Measurements from ENCODE around the gene OCA2.

DNA sequence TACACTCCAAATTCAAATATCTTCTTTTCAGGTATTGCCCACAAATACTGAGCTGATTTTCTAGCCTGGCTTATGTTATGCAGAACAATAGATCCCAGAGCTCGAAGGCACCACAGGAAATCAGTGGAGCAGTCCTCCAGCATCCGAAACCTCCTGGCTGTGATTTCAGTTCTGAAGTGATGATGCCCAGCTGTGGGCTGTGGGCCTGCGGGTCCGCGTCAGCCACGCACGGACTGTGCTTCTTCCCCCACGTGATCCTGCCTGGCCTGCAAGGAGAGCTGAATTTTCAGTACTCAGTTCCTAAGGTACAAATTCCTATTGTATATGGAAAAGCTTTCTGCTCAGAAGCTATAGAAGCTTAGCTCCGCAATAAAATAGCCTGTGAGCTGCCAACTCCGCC is 96.2 kb downstream of the OCA2 start:
- no peak for TF ChIP-seq POLR2AphosphoS5 (IDR thresholded peaks at IDR 0.05; ENCODE audit: low read depth, low read length)
- TF ChIP-seq, protein P1, sequence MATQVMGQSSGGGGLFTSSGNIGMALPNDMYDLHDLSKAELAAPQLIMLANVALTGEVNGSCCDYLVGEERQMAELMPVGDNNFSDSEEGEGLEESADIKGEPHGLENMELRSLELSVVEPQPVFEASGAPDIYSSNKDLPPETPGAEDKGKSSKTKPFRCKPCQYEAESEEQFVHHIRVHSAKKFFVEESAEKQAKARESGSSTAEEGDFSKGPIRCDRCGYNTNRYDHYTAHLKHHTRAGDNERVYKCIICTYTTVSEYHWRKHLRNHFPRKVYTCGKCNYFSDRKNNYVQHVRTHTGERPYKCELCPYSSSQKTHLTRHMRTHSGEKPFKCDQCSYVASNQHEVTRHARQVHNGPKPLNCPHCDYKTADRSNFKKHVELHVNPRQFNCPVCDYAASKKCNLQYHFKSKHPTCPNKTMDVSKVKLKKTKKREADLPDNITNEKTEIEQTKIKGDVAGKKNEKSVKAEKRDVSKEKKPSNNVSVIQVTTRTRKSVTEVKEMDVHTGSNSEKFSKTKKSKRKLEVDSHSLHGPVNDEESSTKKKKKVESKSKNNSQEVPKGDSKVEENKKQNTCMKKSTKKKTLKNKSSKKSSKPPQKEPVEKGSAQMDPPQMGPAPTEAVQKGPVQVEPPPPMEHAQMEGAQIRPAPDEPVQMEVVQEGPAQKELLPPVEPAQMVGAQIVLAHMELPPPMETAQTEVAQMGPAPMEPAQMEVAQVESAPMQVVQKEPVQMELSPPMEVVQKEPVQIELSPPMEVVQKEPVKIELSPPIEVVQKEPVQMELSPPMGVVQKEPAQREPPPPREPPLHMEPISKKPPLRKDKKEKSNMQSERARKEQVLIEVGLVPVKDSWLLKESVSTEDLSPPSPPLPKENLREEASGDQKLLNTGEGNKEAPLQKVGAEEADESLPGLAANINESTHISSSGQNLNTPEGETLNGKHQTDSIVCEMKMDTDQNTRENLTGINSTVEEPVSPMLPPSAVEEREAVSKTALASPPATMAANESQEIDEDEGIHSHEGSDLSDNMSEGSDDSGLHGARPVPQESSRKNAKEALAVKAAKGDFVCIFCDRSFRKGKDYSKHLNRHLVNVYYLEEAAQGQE (IDR thresholded peaks at IDR 0.05; ENCODE audit: insufficient read depth in 1 of 2, low read depth in 2 of 2, low read length in 2 of 2) = no peak

All from PFSK-1 (cell line).